K562 (cell line): ENCODE results near the gene RYR3. TPM values are rescaled to one million over a fixed set of nuclear protein-coding genes. Genes with fewer than 3 reads are reported as not detected.

Experiments used
- ATAC-seq: fragments of 200-7000 bp; cut with Tn5 transposase; 3 replicates; pipeline ENCODE4 v1.9.1; 2020; ENCODE audit warnings: moderate library complexity
- BruUV-seq: library from RNA; stranded (reverse); fragments of 400-500 nt; replicated peaks from 2 replicates; lab custom pipeline; 2021; lab: Mats Ljungman, UMichigan
- CTCF ChIA-PET: fragments of 300-600 bp; formaldehyde crosslinking; extraction: SDS; loops from one replicate; lab custom pipeline; 2021; ENCODE audit warnings: low intra/inter-chr PET ratio; lab: Yijun Ruan, JAX
- POLR2A ChIA-PET: fragments of 300-600, 350-650 bp; sonication (Branson Sonifier 250); formaldehyde crosslinking; extraction: SDS; loops from one replicate; lab custom pipeline; 2021; ENCODE audit warnings: antibody characterized with exemption, inconsistent platforms; lab: Yijun Ruan, JAX
- DNase-seq, 4 experiments: peaks; one replicate each; pipeline versions ENCODE4 v3.0.0 to v3.0.0-alpha.2; 2011 to 2018; ENCODE audit warnings: low spot score in 3 of 4, mixed read lengths in 3 of 4; ENCODE audit errors: extremely low read depth in 1 of 4
- FAIRE-seq: peaks from 2 replicates; lab custom pipeline; 2011; peaks lifted over from hg19 to GRCh38; lab: Jason Lieb, UNC
- H2AFZ ChIP-seq: 2 replicates; pipeline ENCODE4 v1.6.0; 2011; ENCODE audit warnings: low read depth, low read length, control low read depth, inconsistent platforms
- H3K27ac ChIP-seq: fragments of 200-600 bp; 3 replicates; pipeline ENCODE4 v1.8.0; 2011; ENCODE audit warnings: low read depth, mild to moderate bottlenecking, control low read depth, inconsistent platforms, low read length, moderate library complexity, mixed read lengths; ENCODE audit errors: extremely low read depth
- H3K27me3 ChIP-seq, 2 experiments: fragments of 300-600 bp in 1 of 2; 2 replicates in 1 of 2; 3 replicates in 1 of 2; pipeline versions ENCODE4 v1.6.0 to v1.8.0; 2011; ENCODE audit warnings: inconsistent platforms in 2 of 2, low read length in 2 of 2, mild to moderate bottlenecking in 1 of 2, mixed read lengths in 1 of 2, moderate library complexity in 1 of 2; ENCODE audit not compliant: control insufficient read depth in 2 of 2, insufficient read depth in 2 of 2
- H3K36me3 ChIP-seq: fragments of 300-600 bp; 3 replicates; pipeline ENCODE4 v1.8.0; 2011; ENCODE audit warnings: mild to moderate bottlenecking, low read length, inconsistent platforms; ENCODE audit not compliant: control insufficient read depth, insufficient read depth
- H3K4me1 ChIP-seq, 2 experiments: fragments of 200-600 bp in 1 of 2; replicated peaks in 1 of 2; 2 replicates in 1 of 2; 3 replicates in 1 of 2; pipeline versions ENCODE4 v1.5.1 to v1.8.0; 2011; ENCODE audit warnings: inconsistent platforms in 2 of 2, low read length in 2 of 2, mild to moderate bottlenecking in 1 of 2, mixed read lengths in 1 of 2, moderate library complexity in 1 of 2; ENCODE audit not compliant: control insufficient read depth in 2 of 2, insufficient read depth in 2 of 2
- H3K4me2 ChIP-seq: 2 replicates; pipeline ENCODE4 v1.6.1; 2011; ENCODE audit warnings: low read length, control low read depth, inconsistent platforms, mixed read lengths; ENCODE audit not compliant: insufficient read depth
- H3K4me3 ChIP-seq: fragments of 200-600 bp; sonication (generic), shearing (Covaris generic); 2 replicates; pipeline ENCODE4 v1.5.1; 2016; ENCODE audit warnings: control low read depth, inconsistent platforms
- H3K79me2 ChIP-seq: fragments of 200-600 bp; 3 replicates; pipeline ENCODE4 v1.8.0; 2011; ENCODE audit warnings: low read length, inconsistent platforms; ENCODE audit not compliant: control insufficient read depth, insufficient read depth
- H3K9ac ChIP-seq, 2 experiments: 2 replicates each; pipeline versions ENCODE4 v1.6.0 to v1.6.1; 2011; ENCODE audit warnings: low read depth in 2 of 2, low read length in 2 of 2, control low read depth in 1 of 2, inconsistent platforms in 1 of 2, mild to moderate bottlenecking in 1 of 2, mixed read lengths in 1 of 2; ENCODE audit not compliant: insufficient read depth in 1 of 2
- H3K9me1 ChIP-seq: one replicate; pipeline ENCODE4 v1.6.0; 2011; ENCODE audit warnings: inconsistent platforms, mild to moderate bottlenecking, low read length, moderate library complexity; ENCODE audit not compliant: control insufficient read depth, insufficient read depth
- H3K9me3 ChIP-seq: replicated peaks from 2 replicates; pipeline ENCODE4 v1.5.1; 2011; ENCODE audit warnings: low read depth, low read length, inconsistent platforms; ENCODE audit not compliant: control insufficient read depth, insufficient read depth
- H4K20me1 ChIP-seq: replicated peaks from 2 replicates; pipeline ENCODE4 v1.6.1; 2011; ENCODE audit warnings: low read length, inconsistent platforms, mixed read lengths; ENCODE audit not compliant: control insufficient read depth, insufficient read depth
- CAMTA2 ChIP-seq: fragments of 250-450 bp; sonication (Bioruptor Pico); conservative IDR thresholded peaks from 2 replicates; pipeline ENCODE4 v1.5.1; 2022
- CBFA2T3 ChIP-seq: fragments of 450-650 bp; IDR thresholded peaks from 2 replicates; pipeline ENCODE4 v1.6.1; 2017
- CHD2 ChIP-seq: IDR thresholded peaks from 2 replicates; pipeline ENCODE4 v1.6.1; 2011; ENCODE audit warnings: low read depth, low read length
- DEAF1 ChIP-seq: fragments of 450-650 bp; formaldehyde crosslinking; IDR thresholded peaks from 2 replicates; pipeline ENCODE4 v1.4.0; 2020; ENCODE audit warnings: mild to moderate bottlenecking, moderate library complexity
- DPF2 ChIP-seq: fragments of 450-650 bp; IDR thresholded peaks from 2 replicates; pipeline ENCODE4 v1.6.1; 2016
- HDAC1 ChIP-seq, 2 experiments: fragments of 450-650 bp; IDR thresholded peaks; 2 replicates each; pipeline ENCODE4 v1.6.1; 2016 to 2017; ENCODE audit warnings: inconsistent platforms in 1 of 2, mild to moderate bottlenecking in 1 of 2, moderate library complexity in 1 of 2
- KDM4B ChIP-seq, 2 experiments: fragments of 450-650 bp in 1 of 2; sonication (generic) in 1 of 2; IDR thresholded peaks; 2 replicates each; pipeline ENCODE4 v1.6.1; 2016 to 2017; ENCODE audit warnings: borderline replicate concordance in 2 of 2, antibody characterized with exemption in 1 of 2, low read depth in 1 of 2, mild to moderate bottlenecking in 1 of 2
- NR2C1 ChIP-seq, 2 experiments: fragments of 450-650 bp; IDR thresholded peaks; 2 replicates each; pipeline ENCODE4 v1.6.1; 2017; ENCODE audit warnings: mild to moderate bottlenecking in 2 of 2, antibody characterized with exemption in 1 of 2, inconsistent platforms in 1 of 2, missing compliant biosample characterization in 1 of 2, missing genetic modification characterization in 1 of 2
- TAL1 ChIP-seq: fragments of 450-650 bp; IDR thresholded peaks from 2 replicates; pipeline ENCODE4 v1.6.1; 2016; ENCODE audit warnings: mild to moderate bottlenecking
- TFAP4 ChIP-seq: sonication (generic); formaldehyde crosslinking; IDR thresholded peaks from 2 replicates; pipeline ENCODE4 v1.8.0; 2022; ENCODE audit warnings: missing genetic modification reagents, mild to moderate bottlenecking, moderate library complexity, borderline replicate concordance
- U2AF1 ChIP-seq: fragments of 200-400 bp; formaldehyde crosslinking; optimal IDR thresholded peaks from 2 replicates; pipeline ENCODE3; 2017; ENCODE audit warnings: mild to moderate bottlenecking, low read depth, low read length, moderate library complexity
- ZNF408 ChIP-seq: fragments of 250-450 bp; sonication (Bioruptor Pico); IDR thresholded peaks from 2 replicates; pipeline ENCODE4 v1.4.0; 2020; ENCODE audit warnings: low read depth, mild to moderate bottlenecking, moderate library complexity
- ZNF583 ChIP-seq: fragments of 250-450 bp; sonication (Bioruptor Pico); IDR thresholded peaks from 2 replicates; pipeline ENCODE4 v1.4.0; 2020
- ZNF644 ChIP-seq: fragments of 200-800 bp; sonication (Bioruptor generic); IDR thresholded peaks from 2 replicates; pipeline ENCODE4 v1.6.1; 2016; ENCODE audit warnings: low read depth, missing genetic modification characterization, missing compliant biosample characterization
- ZSCAN29 ChIP-seq: fragments of 450-650 bp; IDR thresholded peaks from 2 replicates; pipeline ENCODE4 v1.6.1; 2017
- WGBS: fragments of 100-300 bp; shearing (Covaris generic); methylation state at CpG from one replicate; pipeline ENCODE4 v1.1.6; 2016; ENCODE audit warnings: low coverage, mixed read lengths; ENCODE audit not compliant: insufficient coverage; ENCODE audit errors: missing lambda C conversion rate; 5-methylcytosine and 5-hydroxymethylcytosine counted together
- in situ Hi-C: fragments of 300-500 bp; cut with MboI; formaldehyde crosslinking; loops from 4 replicates; pipeline ENCODE4 v1.15.0; 2018; ENCODE audit warnings: inconsistent platforms, mixed read lengths
- intact Hi-C: fragments of 100-400 bp; cut with micrococcal nuclease; formaldehyde crosslinking; loops from 2 replicates; pipeline ENCODE4 v1.14.2; 2022
- polyA plus RNA-seq, 8 experiments: library from polyadenylated mRNA; depleted of rRNA in 4 of 8; stranded (reverse) in 5 of 8; unstranded in 3 of 8; fragments of >200 nt; fragmentation: Nextera tagmentation in 2 of 8; fragmentation: Illumina TruSeq in 1 of 8; extraction: Ambion mirVana in 2 of 8; extraction: Trizol in 1 of 8; gene quantifications; 2 replicates each; pipeline versions ENCODE4 v1.2.1 to v1.2.3, GENCODE V29; 2011 to 2014; ENCODE audit warnings: inconsistent platforms in 1 of 8, missing spikeins in 1 of 8
- total RNA-seq, 7 experiments: library from RNA; depleted of rRNA in 6 of 7; stranded (reverse); fragments of >200 nt in 6 of 7; fragmentation: Illumina TruSeq in 2 of 7; extraction: Trizol in 2 of 7; gene quantifications; 2 replicates each; pipeline versions ENCODE4 v1.2.1 to v1.2.3, GENCODE V29; 2011 to 2021; ENCODE audit warnings: low replicate concordance in 1 of 7
- TF ChIP-seq, protein P1 (sequence below): fragments of 250-450 bp; sonication (Bioruptor Pico); IDR thresholded peaks from 2 replicates; pipeline ENCODE4 v1.5.0; 2021; ENCODE audit warnings: mild to moderate bottlenecking, borderline replicate concordance
- TF ChIP-seq, protein P2 (sequence below): sonication (generic); formaldehyde crosslinking; IDR thresholded peaks from 2 replicates; pipeline ENCODE4 v1.8.1; 2022; ENCODE audit warnings: missing genetic modification reagents

RYR3 gene
- total and polyA plus RNA-seq, 9 of the 15 experiments (the other 6 are each of a cell fraction or from before 2014, with no cell fraction given) = 0.04 TPM; not detected in 8

- Histone ChIP-seq H3K9me1 (no peaks in the 10 kb centered on the region), H3K36me3 (no peaks in the 10 kb centered on the region), H3K79me2 (no peaks in the 10 kb centered on the region), H3K27ac (no peak overlapping the region), H3K9ac (no peak overlapping the region), H4K20me1 (no peaks in the 10 kb centered on the region), H3K4me3 (no peak overlapping the region), H3K9me3 (no peaks in the 10 kb centered on the region), H3K27me3 (no peaks in the 10 kb centered on the region), H3K4me2 (no peak overlapping the region), H3K4me1 (no peaks in the 10 kb centered on the region), H2AFZ (no peak overlapping the region)
- CTCF ChIA-PET = no interaction called here
- WGBS = 0% methylated on average over 4 of the region's 4 CpGs
- no peak for TF ChIP-seq HDAC1 (IDR thresholded peaks at IDR 0.05)
- TF ChIP-seq U2AF1 = no peak
- TF ChIP-seq, protein P1, sequence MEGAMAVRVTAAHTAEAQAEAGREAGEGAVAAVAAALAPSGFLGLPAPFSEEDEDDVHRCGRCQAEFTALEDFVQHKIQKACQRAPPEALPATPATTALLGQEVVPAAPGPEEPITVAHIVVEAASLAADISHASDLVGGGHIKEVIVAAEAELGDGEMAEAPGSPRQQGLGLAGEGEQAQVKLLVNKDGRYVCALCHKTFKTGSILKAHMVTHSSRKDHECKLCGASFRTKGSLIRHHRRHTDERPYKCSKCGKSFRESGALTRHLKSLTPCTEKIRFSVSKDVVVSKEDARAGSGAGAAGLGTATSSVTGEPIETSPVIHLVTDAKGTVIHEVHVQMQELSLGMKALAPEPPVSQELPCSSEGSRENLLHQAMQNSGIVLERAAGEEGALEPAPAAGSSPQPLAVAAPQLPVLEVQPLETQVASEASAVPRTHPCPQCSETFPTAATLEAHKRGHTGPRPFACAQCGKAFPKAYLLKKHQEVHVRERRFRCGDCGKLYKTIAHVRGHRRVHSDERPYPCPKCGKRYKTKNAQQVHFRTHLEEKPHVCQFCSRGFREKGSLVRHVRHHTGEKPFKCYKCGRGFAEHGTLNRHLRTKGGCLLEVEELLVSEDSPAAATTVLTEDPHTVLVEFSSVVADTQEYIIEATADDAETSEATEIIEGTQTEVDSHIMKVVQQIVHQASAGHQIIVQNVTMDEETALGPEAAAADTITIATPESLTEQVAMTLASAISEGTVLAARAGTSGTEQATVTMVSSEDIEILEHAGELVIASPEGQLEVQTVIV (CRISPR knock-in tag) = no peak
- no peak for TF ChIP-seq ZNF644 (tag)
- no peak for TF ChIP-seq TFAP4 (CRISPR knock-in tag)
- no peak for TF ChIP-seq NR2C1 (IDR thresholded peaks at IDR 0.05)
- TF ChIP-seq NR2C1 (tag; IDR thresholded peaks at IDR 0.05) = no peak
- TF ChIP-seq DEAF1 = no peak
- TF ChIP-seq ZSCAN29 = no peak
- TF ChIP-seq, protein P2, sequence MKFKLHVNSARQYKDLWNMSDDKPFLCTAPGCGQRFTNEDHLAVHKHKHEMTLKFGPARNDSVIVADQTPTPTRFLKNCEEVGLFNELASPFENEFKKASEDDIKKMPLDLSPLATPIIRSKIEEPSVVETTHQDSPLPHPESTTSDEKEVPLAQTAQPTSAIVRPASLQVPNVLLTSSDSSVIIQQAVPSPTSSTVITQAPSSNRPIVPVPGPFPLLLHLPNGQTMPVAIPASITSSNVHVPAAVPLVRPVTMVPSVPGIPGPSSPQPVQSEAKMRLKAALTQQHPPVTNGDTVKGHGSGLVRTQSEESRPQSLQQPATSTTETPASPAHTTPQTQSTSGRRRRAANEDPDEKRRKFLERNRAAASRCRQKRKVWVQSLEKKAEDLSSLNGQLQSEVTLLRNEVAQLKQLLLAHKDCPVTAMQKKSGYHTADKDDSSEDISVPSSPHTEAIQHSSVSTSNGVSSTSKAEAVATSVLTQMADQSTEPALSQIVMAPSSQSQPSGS (CRISPR knock-in tag) = no peak
- no peak for TF ChIP-seq ZNF408 (CRISPR knock-in tag)
- TF ChIP-seq CAMTA2 (CRISPR knock-in tag) = no peak
- no peak for TF ChIP-seq CHD2
- no peak for TF ChIP-seq ZNF583
- no peak for TF ChIP-seq DPF2
- no peak for TF ChIP-seq KDM4B (IDR thresholded peaks at IDR 0.05; ENCODE audit: borderline replicate concordance in 2 of 2, low read depth in 1 of 2)
- no peak for TF ChIP-seq TAL1
- no peak for TF ChIP-seq CBFA2T3
- BruUV-seq = no TSS peak
- in situ Hi-C loops = no loop called here
- no peak for FAIRE-seq
- ATAC-seq = no peak
- POLR2A ChIA-PET = no interaction called here
- intact Hi-C loops = no loop called here
- no peak for DNase-seq
These were observed 108.9 kb downstream of the RYR3 start for GRCh38 chr15:33419701-33420100.
